ENCODE results near the gene CPED1. TPM values are rescaled to one million over a fixed set of nuclear protein-coding genes. Genes with fewer than 3 reads are reported as not detected.

Gene CPED1
- total RNA-seq, 1 donor from 2014 or later: 0.26 TPM

DNA sequence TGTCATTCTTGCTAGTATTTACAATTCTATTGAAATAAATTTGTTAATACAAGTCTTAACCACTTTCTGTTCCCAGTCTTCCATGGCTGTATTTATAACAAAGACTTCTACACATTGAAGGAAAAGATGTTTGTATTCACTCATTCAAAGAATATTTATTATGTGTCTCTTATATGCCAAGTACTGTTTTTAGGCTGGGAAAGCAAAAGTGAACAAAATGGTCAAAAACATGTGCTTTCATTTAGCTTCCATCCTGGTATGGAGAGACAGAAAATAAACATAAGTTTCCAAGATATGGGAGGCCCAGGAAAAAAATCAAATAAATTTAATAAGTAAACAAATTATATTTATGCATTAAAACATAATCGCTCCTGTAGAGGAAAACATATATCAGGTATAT, 22.9 kb downstream of the CPED1 start:
- no peaks in the 10 kb centered on the region for H3K36me3 ChIP-seq (ENCODE audit: control insufficient read depth, insufficient read depth, low read length)
- DNase-seq (ENCODE audit: low read depth): no peak
- H3K4me3 ChIP-seq (ENCODE audit: low read depth, low read length): no peak overlapping the region
- peaks cover 2% of the 10 kb centered on the region for H3K27me3 ChIP-seq (ENCODE audit: control insufficient read depth, insufficient read depth, low read length)
- no peak for FAIRE-seq
- TF ChIP-seq, protein P1, sequence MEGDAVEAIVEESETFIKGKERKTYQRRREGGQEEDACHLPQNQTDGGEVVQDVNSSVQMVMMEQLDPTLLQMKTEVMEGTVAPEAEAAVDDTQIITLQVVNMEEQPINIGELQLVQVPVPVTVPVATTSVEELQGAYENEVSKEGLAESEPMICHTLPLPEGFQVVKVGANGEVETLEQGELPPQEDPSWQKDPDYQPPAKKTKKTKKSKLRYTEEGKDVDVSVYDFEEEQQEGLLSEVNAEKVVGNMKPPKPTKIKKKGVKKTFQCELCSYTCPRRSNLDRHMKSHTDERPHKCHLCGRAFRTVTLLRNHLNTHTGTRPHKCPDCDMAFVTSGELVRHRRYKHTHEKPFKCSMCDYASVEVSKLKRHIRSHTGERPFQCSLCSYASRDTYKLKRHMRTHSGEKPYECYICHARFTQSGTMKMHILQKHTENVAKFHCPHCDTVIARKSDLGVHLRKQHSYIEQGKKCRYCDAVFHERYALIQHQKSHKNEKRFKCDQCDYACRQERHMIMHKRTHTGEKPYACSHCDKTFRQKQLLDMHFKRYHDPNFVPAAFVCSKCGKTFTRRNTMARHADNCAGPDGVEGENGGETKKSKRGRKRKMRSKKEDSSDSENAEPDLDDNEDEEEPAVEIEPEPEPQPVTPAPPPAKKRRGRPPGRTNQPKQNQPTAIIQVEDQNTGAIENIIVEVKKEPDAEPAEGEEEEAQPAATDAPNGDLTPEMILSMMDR (IDR thresholded peaks at IDR 0.05; ENCODE audit: insufficient read depth, low read length, severe bottlenecking): no peak

DNA sequence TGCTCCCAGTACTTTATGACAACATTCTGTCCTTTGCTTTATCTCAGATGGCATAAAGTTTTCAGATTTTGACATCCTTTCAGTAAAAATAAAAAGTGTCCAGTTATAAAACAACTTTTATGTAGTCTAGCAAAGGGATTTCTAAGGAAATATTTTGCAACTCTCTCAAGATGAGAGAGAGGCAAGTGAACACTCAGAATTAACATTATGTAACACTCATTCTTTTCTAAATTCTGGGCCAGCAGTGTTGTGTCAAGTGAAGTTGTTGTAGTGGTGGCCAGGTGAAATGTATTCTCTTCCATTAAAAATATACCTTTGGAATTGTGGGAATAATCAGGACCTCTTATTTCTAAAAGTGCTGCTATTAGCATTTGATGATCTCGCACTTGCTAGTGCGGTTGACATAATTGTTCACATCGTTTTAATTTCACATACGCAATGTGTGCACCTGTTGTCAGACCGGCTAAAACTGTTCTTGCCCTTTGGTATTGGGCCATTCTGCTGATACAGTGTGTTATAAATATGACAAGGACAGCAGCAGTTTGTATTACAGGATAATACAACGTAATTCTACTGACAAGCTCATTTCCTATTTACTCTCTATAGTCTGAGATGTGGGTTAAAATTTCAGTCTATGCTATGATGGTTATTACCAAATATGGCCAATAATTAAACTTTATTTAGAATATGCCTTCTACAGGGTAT, 23.8 kb downstream of the CPED1 start:
- TF ChIP-seq, protein P1 (IDR thresholded peaks at IDR 0.05; ENCODE audit: insufficient read depth, low read length, severe bottlenecking): no peak
- H3K36me3 ChIP-seq (ENCODE audit: control insufficient read depth, insufficient read depth, low read length): no peaks in the 10 kb centered on the region
- DNase-seq (ENCODE audit: low read depth): no peak
- no peak overlapping the region for H3K4me3 ChIP-seq (ENCODE audit: low read depth, low read length)
- FAIRE-seq: no peak
- H3K27me3 ChIP-seq (ENCODE audit: control insufficient read depth, insufficient read depth, low read length): no peaks in the 10 kb centered on the region

DNA sequence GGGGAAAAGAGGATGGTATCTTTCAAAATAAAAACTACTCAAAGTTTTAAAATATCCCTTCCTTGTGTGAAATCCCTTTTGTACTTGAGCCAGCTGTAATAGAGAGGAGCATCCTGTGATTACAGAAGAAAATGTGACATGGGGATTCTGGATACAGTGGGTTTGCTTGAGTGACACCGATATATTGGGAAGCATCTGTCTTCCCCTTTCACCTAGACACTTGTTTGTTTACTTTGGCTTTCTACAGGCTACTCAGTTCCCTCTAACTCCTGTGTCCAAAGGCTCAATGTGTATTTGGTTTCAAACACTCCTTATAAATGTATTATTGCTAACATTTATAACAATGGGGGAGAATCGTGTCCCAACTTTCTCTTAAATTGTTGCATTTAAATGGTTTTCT, 24.4 kb downstream of the CPED1 start:
- DNase-seq (ENCODE audit: low read depth): no peak
- no peaks in the 10 kb centered on the region for H3K27me3 ChIP-seq (ENCODE audit: control insufficient read depth, insufficient read depth, low read length)
- H3K4me3 ChIP-seq (ENCODE audit: low read depth, low read length): no peak overlapping the region
- no peak for FAIRE-seq
- no peaks in the 10 kb centered on the region for H3K36me3 ChIP-seq (ENCODE audit: control insufficient read depth, insufficient read depth, low read length)
- TF ChIP-seq, protein P1 (IDR thresholded peaks at IDR 0.05; ENCODE audit: insufficient read depth, low read length, severe bottlenecking): no peak

DNA sequence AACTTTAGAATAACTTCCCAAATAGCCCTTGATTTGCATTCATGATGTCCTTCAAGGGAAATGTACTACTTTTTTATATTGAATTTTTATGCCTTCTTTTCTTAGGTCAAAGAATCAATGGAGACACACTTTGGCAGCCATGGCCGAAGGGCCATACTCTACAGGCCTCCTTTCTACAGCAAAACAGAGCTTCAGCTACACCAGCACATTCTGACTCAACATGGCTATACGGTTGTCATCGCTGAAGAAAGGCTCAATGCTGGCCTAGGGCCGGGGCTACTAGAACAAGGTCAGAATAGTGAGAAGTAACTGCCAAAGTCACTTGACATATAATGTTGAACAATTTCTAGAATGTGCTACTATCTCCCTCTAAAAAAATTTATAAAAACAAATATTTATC, 27.0 kb downstream of the CPED1 start:
- FAIRE-seq (no peak), DNase-seq (ENCODE audit: low read depth) (no peak)
- no peaks in the 10 kb centered on the region for H3K27me3 ChIP-seq (ENCODE audit: control insufficient read depth, insufficient read depth, low read length)
- no peak overlapping the region for H3K4me3 ChIP-seq (ENCODE audit: low read depth, low read length)
- H3K36me3 ChIP-seq (ENCODE audit: control insufficient read depth, insufficient read depth, low read length): no peaks in the 10 kb centered on the region
- TF ChIP-seq, protein P1 (IDR thresholded peaks at IDR 0.05; ENCODE audit: insufficient read depth, low read length, severe bottlenecking): no peak

DNA sequence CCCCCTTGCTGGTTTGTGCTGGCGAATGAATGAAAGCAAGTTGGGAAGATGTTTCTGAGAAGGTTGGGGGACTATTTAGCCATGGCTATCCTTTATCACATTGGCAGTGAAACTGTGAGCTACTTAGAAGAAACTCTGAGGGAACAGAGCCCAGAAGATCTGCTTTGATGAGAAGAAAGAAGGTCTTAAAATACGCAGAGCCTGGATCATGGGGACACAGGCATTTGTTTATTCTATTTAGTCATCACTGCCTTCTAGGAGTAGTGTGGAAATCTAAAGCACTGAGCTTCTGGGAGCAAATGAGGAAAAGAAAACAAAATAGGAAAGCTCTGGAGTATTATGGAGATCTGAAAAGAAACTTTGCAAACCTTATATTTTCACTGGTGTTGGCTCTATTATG, 28.5 kb downstream of the CPED1 start:
- TF ChIP-seq, protein P1 (IDR thresholded peaks at IDR 0.05; ENCODE audit: insufficient read depth, low read length, severe bottlenecking): no peak
- peak; percentile 25 for DNase-seq (ENCODE audit: low read depth)
- Histone ChIP-seq H3K4me3 (ENCODE audit: low read depth, low read length) (no peak overlapping the region), H3K36me3 (ENCODE audit: control insufficient read depth, insufficient read depth, low read length) (no peaks in the 10 kb centered on the region), H3K27me3 (ENCODE audit: control insufficient read depth, insufficient read depth, low read length) (no peaks in the 10 kb centered on the region)
- FAIRE-seq: no peak

DNA sequence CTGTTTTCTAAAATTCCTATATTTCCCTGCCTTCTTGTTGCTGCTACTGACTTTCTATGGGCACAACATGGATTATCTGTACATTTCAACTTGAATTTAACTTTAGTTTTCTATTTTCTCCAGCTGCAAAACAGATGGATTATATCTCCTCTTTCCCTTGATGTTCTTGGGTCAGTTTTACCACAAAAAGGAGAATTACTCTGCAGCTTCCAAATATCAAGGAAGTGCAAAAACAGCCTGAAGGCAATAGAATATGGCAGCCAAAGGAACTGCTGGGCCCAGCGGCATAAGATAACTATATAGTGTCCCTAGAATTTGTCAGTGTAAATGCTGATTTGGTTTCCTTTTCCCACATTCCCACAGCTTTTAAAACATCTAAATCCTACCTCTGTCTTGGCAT, 29.1 kb downstream of the CPED1 start:
- DNase-seq (ENCODE audit: low read depth): no peak
- Histone ChIP-seq H3K36me3 (ENCODE audit: control insufficient read depth, insufficient read depth, low read length) (no peaks in the 10 kb centered on the region), H3K4me3 (ENCODE audit: low read depth, low read length) (no peak overlapping the region), H3K27me3 (ENCODE audit: control insufficient read depth, insufficient read depth, low read length) (no peaks in the 10 kb centered on the region)
- FAIRE-seq: no peak
- TF ChIP-seq, protein P1 (IDR thresholded peaks at IDR 0.05; ENCODE audit: insufficient read depth, low read length, severe bottlenecking): no peak
